ENCODE data around the gene B9D2.
A peak's percentile ranks its signal among the peaks of the same experiment; 100 is the strongest.

The B9D2 gene

GRCh38 chr19:41330946-41331678 lies 32.8 kb downstream of the B9D2 start:
- Histone ChIP-seq H3K27me3 (replicated peaks) (no peaks in the 10 kb centered on the region), H3K36me3 (replicated peaks) (peaks cover 66% of the 10 kb centered on the region), H3K27ac (no peak overlapping the region), H3K4me3 (ENCODE audit: low read depth, low read length) (no peak overlapping the region)
- DNase-seq = no peak
- TF ChIP-seq, protein P1, sequence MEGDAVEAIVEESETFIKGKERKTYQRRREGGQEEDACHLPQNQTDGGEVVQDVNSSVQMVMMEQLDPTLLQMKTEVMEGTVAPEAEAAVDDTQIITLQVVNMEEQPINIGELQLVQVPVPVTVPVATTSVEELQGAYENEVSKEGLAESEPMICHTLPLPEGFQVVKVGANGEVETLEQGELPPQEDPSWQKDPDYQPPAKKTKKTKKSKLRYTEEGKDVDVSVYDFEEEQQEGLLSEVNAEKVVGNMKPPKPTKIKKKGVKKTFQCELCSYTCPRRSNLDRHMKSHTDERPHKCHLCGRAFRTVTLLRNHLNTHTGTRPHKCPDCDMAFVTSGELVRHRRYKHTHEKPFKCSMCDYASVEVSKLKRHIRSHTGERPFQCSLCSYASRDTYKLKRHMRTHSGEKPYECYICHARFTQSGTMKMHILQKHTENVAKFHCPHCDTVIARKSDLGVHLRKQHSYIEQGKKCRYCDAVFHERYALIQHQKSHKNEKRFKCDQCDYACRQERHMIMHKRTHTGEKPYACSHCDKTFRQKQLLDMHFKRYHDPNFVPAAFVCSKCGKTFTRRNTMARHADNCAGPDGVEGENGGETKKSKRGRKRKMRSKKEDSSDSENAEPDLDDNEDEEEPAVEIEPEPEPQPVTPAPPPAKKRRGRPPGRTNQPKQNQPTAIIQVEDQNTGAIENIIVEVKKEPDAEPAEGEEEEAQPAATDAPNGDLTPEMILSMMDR (IDR thresholded peaks at IDR 0.05; ENCODE audit: low read depth, low read length, missing control alignments) = no peak
- in situ Hi-C loops (cut with HindIII; ENCODE audit: low pct_ligation_motif_present, low sequenced_read_pairs) = no loop called here

- Histone ChIP-seq H3K36me3 (replicated peaks) (peaks cover 61% of the 10 kb centered on the region), H3K27me3 (replicated peaks) (no peaks in the 10 kb centered on the region), H3K4me3 (ENCODE audit: low read depth, low read length) (no peak overlapping the region), H3K27ac (no peak overlapping the region)
- DNase-seq = no peak
- TF ChIP-seq, protein P1 (IDR thresholded peaks at IDR 0.05; ENCODE audit: low read depth, low read length, missing control alignments) = no peak
- in situ Hi-C loops (cut with HindIII; ENCODE audit: low pct_ligation_motif_present, low sequenced_read_pairs) = no loop called here
Measured at GRCh38 chr19:41330481-41330880, 33.5 kb downstream of the B9D2 start.

DNA sequence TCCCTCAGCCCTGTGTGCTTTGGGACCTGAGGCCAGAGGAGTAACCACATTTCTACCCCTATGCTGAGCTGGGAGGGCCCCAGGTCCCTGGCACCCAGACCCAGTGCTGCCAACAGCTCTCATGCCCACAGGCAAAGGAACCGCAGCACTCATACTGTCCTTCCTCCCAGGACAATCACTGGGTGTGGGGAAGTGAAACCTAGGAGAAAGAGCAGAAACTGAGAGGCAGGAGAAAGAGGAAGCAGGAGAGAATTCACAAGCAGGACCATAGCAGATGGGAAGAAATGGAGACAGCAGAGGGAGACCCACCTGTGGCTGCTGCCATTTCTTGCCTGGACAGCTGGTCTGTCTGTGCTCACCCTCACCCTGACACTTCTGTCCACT lies 35.1 kb downstream of the B9D2 start:
- no peak overlapping the region for H3K4me3 ChIP-seq (ENCODE audit: low read depth, low read length)
- H3K36me3 ChIP-seq (replicated peaks) = peaks cover 55% of the 10 kb centered on the region
- TF ChIP-seq, protein P1 (IDR thresholded peaks at IDR 0.05; ENCODE audit: low read depth, low read length, missing control alignments) = no peak
- peak overlapping the region; percentile 98 for H3K27ac ChIP-seq
- in situ Hi-C loops (cut with HindIII; ENCODE audit: low pct_ligation_motif_present, low sequenced_read_pairs) = no loop called here
- H3K27me3 ChIP-seq (replicated peaks) = no peaks in the 10 kb centered on the region
- DNase-seq = no peak

DNA sequence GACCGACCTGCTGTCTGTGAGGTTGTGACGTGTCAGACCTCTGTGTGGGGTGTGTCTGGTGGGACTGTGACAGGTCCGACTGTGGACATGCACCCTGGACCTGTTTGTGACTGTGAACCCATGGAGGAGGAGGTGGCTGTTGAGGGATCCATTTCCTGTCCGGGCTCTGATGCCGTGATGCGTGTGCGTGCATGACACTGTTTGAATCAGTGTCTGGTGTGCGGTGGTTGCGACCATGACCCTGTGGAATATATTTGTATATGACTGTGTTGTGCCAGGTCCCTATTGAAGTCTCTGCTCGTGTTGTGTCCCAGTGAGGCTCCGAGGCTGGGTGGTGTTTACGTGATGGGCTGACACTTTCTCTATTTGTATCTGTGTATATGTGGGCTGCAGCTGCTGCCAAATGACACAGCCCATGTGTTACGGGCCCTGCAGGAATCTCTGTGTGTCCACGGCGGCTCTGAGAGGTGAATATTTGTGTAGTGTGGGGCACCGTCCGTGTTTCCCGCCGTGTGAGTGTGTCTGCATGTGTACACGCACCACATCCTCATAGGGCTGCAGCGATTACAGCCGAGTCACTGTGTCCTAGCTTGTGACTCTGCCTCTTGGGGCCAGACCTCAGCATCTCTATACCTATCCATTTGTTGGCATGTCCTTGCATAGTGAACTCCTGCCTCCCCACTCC lies 35.6 kb downstream of the B9D2 start:
- in situ Hi-C loops (cut with HindIII; ENCODE audit: low pct_ligation_motif_present, low sequenced_read_pairs) = no loop called here
- Histone ChIP-seq H3K36me3 (replicated peaks) (peaks cover 50% of the 10 kb centered on the region), H3K27me3 (replicated peaks) (no peaks in the 10 kb centered on the region), H3K27ac (peak overlapping the region; percentile 98), H3K4me3 (ENCODE audit: low read depth, low read length) (no peak overlapping the region)
- TF ChIP-seq, protein P1 (IDR thresholded peaks at IDR 0.05; ENCODE audit: low read depth, low read length, missing control alignments) = no peak
- no peak for DNase-seq

- in situ Hi-C loops (cut with HindIII; ENCODE audit: low pct_ligation_motif_present, low sequenced_read_pairs) = no loop called here
Measured at GRCh38 chr19:41327576-41328156, 36.3 kb downstream of the B9D2 start.

More at GRCh38 chr19:41327576-41328156, 36.3 kb downstream of the B9D2 start:
- H3K27me3 ChIP-seq (replicated peaks) = no peaks in the 10 kb centered on the region
- TF ChIP-seq, protein P1 (IDR thresholded peaks at IDR 0.05; ENCODE audit: low read depth, low read length, missing control alignments) = no peak
- DNase-seq = no peak
- H3K4me3 ChIP-seq (ENCODE audit: low read depth, low read length) = no peak overlapping the region
- H3K27ac ChIP-seq = peak overlapping the region; percentile 98
- peaks cover 49% of the 10 kb centered on the region for H3K36me3 ChIP-seq (replicated peaks)
